Ovary (tissue), 9 donors: Measurements from ENCODE around the gene MAPK8IP1. TPM values are rescaled to one million over a fixed set of nuclear protein-coding genes. Genes with fewer than 3 reads are reported as not detected.

ENCODE experiments used
- DNase-seq, 5 donors: peaks; one replicate each; pipeline ENCODE4 v3.0.0-alpha.2; 2019 to 2020
- H3K27ac ChIP-seq, 2 donors: fragments of 200-600 bp; one replicate each; pipeline versions ENCODE4 v1.5.1 to v1.8.0; 2019 to 2022
- H3K27me3 ChIP-seq: fragments of 200-600 bp; one replicate; pipeline ENCODE4 v1.8.0; 2022
- H3K36me3 ChIP-seq: fragments of 200-600 bp; sonication (generic); one replicate; pipeline ENCODE4 v1.5.1; 2019
- H3K4me1 ChIP-seq: one replicate; pipeline ENCODE4 v1.8.1; 2013; ENCODE audit warnings: mild to moderate bottlenecking, moderate library complexity; ENCODE audit not compliant: insufficient read depth
- H3K4me3 ChIP-seq: fragments of 200-600 bp; sonication (generic); one replicate; pipeline ENCODE4 v1.5.1; 2017
- H3K9me3 ChIP-seq, 2 donors: fragments of 200-600 bp in 1 of 2; sonication (generic) in 1 of 2; one replicate each; pipeline versions ENCODE4 v1.5.1 to v1.8.1; 2013 to 2019; ENCODE audit warnings: mild to moderate bottlenecking in 1 of 2, moderate library complexity in 1 of 2
- CTCF ChIP-seq, 3 donors: fragments of 450-650 bp in 2 of 3; fragments of 200-600 bp in 1 of 3; IDR thresholded peaks; one replicate each; pipeline versions ENCODE4 v1.5.1 to v1.8.0; 2016 to 2022; ENCODE audit warnings: antibody characterized with exemption in 3 of 3, mild to moderate bottlenecking in 1 of 3
- EP300 ChIP-seq: sonication (generic); formaldehyde crosslinking; IDR thresholded peaks from one replicate; pipeline ENCODE4 v1.6.1; 2017; ENCODE audit warnings: antibody characterized with exemption
- POLR2A ChIP-seq: fragments of 450-650 bp; IDR thresholded peaks from one replicate; pipeline ENCODE4 v1.6.1; 2017; ENCODE audit warnings: antibody characterized with exemption, mild to moderate bottlenecking, moderate library complexity
- WGBS, 3 donors: extraction: QIAGEN DNeasy Blood & Tissue Kit in 1 of 3; methylation state at CpG; one replicate each; pipeline versions ENCODE4 v1.1.5 to v1.1.7; 2013 to 2017; 5-methylcytosine and 5-hydroxymethylcytosine counted together
- intact Hi-C, 4 donors: fragments of 100-400 bp; cut with DNase I; formaldehyde crosslinking; loops; one replicate each; pipeline versions ENCODE4 v1.11.0 to v1.15.1; 2022 to 2023
- polyA plus RNA-seq, 2 donors: library from polyadenylated mRNA; stranded (reverse); fragments of 200-250 nt in 1 of 2; fragments of 350-450 nt in 1 of 2; fragmentation: Illumina TruSeq in 1 of 2; extraction: RNeasy Lipid Tissue Mini Kit (QIAGEN cat#74804) in 1 of 2; gene quantifications; one replicate each; pipeline ENCODE4 v1.2.3, GENCODE V29; 2013 to 2014
- total RNA-seq, 7 donors: library from RNA; depleted of rRNA in 2 of 7; stranded (reverse); fragments of >200 nt in 2 of 7; fragmentation: NEBNext Ultra II Directional in 3 of 7; extraction: Animal tissue kit (Norgen Biotek cat#: 25700) in 3 of 7; gene quantifications; one replicate each; pipeline versions ENCODE4 v1.1.0 to v1.2.4, GENCODE V29; 2016 to 2023
- donor health status: DM: no; HTN: no; CAD: no; lungs with moderate emphysema.
- donor health status: DM: no; HTN: no; CAD: no.
- donor health status: Bipolar disorder and iron deficiency.
- donor health status: DM: yes; HTN: yes; CAD: no.
- donor health status: DM: no; HTN: no; CAD: no.
- donor health status: DM: yes; HTN: yes; CAD: no.

Gene MAPK8IP1
- total and polyA plus RNA-seq, 9 donors, result 3.7 to 24.1 (median 14.4) TPM

DNA sequence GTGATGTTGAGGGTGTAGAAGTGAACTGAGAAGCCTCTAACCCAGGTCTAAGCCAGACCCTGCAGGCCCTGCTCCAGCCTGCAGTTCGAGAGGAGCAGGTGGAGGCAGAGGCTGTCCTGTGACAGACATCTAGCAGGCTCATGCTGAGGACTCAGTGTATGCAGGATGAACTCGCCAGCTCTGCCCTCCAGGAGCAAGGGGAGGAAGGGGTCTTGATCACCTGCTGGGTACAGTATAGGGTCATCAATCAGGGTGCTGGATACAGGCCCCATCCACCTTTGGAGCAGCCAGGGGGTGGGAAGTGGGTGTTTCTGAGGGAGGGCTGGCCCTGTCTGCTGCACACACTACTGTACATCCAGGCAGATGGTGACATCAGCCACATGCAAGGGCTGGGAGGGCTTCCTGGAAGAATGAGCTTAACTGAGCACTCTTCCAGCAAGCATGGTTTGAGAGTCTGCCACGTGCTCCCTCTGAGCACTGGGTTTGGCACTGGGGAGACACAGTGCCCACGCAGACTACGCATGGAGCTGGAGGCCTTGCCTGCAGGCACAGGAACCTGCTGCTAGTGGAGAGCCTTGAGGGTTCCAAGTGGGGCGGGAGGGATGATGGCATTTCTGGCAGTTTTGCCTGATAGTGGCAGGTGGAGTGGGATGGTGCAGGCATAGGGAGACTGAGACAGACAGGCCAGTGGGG lies 9.2 kb downstream of the MAPK8IP1 start:
- DNase-seq, result no peak
- no peaks in the 10 kb centered on the region for H3K36me3 ChIP-seq
- no peaks in the 10 kb centered on the region for H3K9me3 ChIP-seq
- no peak overlapping the region for H3K4me3 ChIP-seq
- TF ChIP-seq POLR2A (no peak), CTCF (IDR thresholded peaks at IDR 0.05) (no peak), EP300 (no peak)
- no peak overlapping the region for H3K27ac ChIP-seq
- no peaks in the 10 kb centered on the region for H3K27me3 ChIP-seq
- peaks cover 3% of the 10 kb centered on the region for H3K4me1 ChIP-seq
- WGBS, 3 donors, result 83 to 90% (median 86%) methylated on average over 6 of the region's 6 CpGs
- intact Hi-C loops, result no loop called here

DNA sequence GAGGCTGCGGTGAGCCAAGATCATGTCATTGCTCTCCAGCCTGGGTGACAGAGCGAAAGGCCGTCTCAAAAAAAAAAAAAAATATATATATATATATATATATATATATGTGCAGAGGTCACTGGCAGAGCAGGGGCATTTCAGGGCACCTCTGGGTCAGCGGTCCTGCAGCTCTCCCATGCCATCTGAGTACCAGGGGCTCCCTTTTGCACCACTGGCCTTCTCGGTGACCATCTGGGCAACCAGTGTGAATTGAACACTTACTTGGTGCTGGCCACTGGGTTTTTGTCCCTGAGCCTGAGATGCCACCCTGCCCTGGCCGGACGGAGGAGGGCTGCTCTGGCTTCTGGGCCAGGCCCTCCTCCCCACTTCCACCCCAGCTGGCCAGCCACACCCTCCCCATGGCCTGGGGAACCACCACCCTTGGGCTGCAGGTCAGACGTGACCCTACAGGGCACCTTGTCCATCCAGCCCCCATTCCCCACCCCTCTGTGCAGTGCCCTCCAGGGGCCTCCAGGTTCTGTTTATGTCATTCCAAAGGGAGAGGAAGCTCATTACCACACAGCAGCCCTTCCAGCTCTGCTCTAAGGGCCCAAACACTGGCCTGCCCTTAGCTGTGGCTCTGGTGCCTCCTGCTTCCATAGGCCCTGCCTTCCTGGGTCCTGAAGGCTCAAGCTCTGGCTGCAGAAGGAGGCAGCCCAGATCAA lies 10.3 kb downstream of the MAPK8IP1 start:
- H3K27ac ChIP-seq, result no peak overlapping the region
- WGBS, 3 donors, result 92 to 96% (median 95%) methylated on average over 8 of the region's 8 CpGs
- H3K27me3 ChIP-seq, result no peaks in the 10 kb centered on the region
- H3K4me1 ChIP-seq, result peaks cover 4% of the 10 kb centered on the region
- H3K4me3 ChIP-seq, result no peak overlapping the region
- intact Hi-C loops, result no loop called here
- no peak for DNase-seq
- TF ChIP-seq EP300 (no peak), CTCF (IDR thresholded peaks at IDR 0.05) (no peak), POLR2A (no peak)
- no peaks in the 10 kb centered on the region for H3K9me3 ChIP-seq
- no peaks in the 10 kb centered on the region for H3K36me3 ChIP-seq

DNA sequence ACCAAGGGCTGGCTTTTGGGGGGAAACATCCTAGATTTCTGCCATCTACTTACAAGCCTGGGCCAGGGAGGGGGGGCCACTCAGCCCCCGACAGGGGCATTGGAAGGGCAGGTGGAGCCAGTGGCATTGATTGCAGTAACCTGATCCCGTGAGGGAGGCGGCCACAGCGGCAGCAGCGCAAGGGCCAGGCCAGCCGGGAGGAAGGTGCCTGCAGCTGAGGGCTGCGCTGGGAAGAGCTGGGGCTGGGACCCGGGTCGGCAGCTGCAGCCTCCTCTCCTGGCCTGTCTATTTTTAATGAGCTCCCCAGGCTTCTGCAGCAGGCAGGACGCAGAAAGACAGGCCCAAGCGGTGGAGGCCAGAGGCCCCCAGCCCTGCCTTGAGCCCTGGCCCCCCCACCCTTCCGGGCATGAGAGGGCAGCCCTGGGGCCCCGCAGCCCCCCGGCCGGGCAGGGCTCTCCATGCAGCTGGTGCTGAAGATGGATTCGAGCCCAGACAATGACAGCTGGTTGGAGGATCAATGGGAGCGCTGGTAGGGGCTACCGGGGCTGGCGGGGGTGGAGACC lies 11.1 kb downstream of the MAPK8IP1 start:
- Histone ChIP-seq H3K4me3 (no peak overlapping the region), H3K9me3 (no peaks in the 10 kb centered on the region), H3K27me3 (no peaks in the 10 kb centered on the region), H3K36me3 (no peaks in the 10 kb centered on the region), H3K27ac (no peak overlapping the region), H3K4me1 (peaks cover 6% of the 10 kb centered on the region)
- TF ChIP-seq CTCF (IDR thresholded peaks at IDR 0.05) (no peak), POLR2A (no peak), EP300 (no peak)
- intact Hi-C loops, result no loop called here
- no peak for DNase-seq
- 13 to 26% (median 13%) methylated on average over 15 to 19 of the region's 19 CpGs for WGBS, 3 donors

- TF ChIP-seq POLR2A, result no peak
- no peak for TF ChIP-seq EP300
- no peak for TF ChIP-seq CTCF (IDR thresholded peaks at IDR 0.05)
- H3K27ac ChIP-seq, result no peak overlapping the region
- H3K4me1 ChIP-seq, result peaks cover 6% of the 10 kb centered on the region
- H3K9me3 ChIP-seq, result no peaks in the 10 kb centered on the region
- no peaks in the 10 kb centered on the region for H3K27me3 ChIP-seq
- 76 to 82% (median 81%) methylated on average over 6 of the region's 6 CpGs for WGBS, 3 donors
- H3K4me3 ChIP-seq, result no peak overlapping the region
- no peaks in the 10 kb centered on the region for H3K36me3 ChIP-seq
- DNase-seq, result no peak
- intact Hi-C loops, result no loop called here
Observed at GRCh38 chr11:45897556-45897955, 12.1 kb downstream of the MAPK8IP1 start.
